ENCODE results near the gene GALNT5. TPM values are rescaled to one million over a fixed set of nuclear protein-coding genes. Genes with fewer than 3 reads are reported as not detected.
A peak's percentile ranks its signal among the peaks of the same experiment; 100 is the strongest.

The GALNT5 gene
- total RNA-seq, 2 experiments from 2014 or later, result not detected

DNA sequence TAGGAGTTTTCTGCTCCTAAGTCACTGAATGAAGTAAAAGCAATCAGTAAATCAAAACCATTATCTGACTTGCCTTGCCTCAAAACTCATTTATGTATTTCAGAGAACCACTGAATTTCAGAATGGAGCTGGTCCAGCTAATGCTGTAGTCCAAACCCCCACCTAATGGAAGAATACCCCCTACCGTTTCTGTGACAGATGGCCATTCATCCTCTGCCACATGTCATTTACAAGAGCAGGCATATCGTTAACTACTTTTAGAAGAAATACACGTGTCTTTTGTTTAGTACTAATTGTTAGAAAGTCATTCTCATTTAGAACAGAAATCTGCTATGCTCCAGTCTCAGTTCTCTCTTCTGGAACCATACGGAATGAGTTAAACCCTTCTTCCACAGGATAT, 12.8 kb upstream of the GALNT5 start:
- Mint-ChIP-seq H3K4me1 (peaks cover 12% of the 10 kb centered on the region), H3K27me3 (peaks cover 16% of the 10 kb centered on the region), H3K36me3 (no peaks in the 10 kb centered on the region), H3K4me3 (no peak overlapping the region), H3K9me3 (no peaks in the 10 kb centered on the region), H3K27ac (no peak overlapping the region)
- DNase-seq, result no peak

DNA sequence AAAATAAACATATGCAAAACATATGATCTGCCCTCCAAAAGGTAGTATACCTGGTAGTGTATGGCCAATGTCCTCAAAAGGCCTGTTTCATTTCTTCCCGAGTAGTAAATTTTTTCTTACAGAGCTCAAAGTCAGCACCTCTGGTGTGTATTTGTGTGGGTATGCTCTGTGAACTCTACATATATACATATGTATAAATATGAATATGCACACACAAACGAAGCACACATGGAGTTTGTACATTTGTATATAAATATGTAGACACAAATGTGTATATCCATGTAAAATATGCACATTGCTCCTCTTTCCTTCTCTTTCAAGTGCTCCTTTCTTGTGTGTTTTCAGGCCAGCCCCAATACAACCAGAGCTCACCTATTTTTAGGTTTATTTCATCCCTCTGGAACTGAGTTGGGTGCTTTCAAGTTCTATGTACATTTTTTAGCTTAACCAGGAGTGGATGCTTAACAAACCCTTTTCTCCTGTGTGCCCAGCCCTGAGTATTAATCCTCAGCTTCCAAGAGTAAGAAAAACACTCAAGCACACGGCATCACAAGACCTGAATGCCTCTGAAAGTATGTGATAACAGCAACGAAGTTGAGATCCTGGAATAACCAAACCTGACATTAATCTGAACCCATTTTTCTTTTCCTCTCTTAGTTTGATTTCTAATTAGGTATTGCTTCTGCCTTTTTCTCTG, 12.2 kb upstream of the GALNT5 start:
- no peaks in the 10 kb centered on the region for H3K9me3 Mint-ChIP-seq
- no peak for DNase-seq
- no peaks in the 10 kb centered on the region for H3K36me3 Mint-ChIP-seq
- H3K27ac Mint-ChIP-seq, result peak overlapping the region; percentile 64
- no peak overlapping the region for H3K4me3 Mint-ChIP-seq
- peaks cover 12% of the 10 kb centered on the region for H3K4me1 Mint-ChIP-seq
- peaks cover 16% of the 10 kb centered on the region for H3K27me3 Mint-ChIP-seq

DNA sequence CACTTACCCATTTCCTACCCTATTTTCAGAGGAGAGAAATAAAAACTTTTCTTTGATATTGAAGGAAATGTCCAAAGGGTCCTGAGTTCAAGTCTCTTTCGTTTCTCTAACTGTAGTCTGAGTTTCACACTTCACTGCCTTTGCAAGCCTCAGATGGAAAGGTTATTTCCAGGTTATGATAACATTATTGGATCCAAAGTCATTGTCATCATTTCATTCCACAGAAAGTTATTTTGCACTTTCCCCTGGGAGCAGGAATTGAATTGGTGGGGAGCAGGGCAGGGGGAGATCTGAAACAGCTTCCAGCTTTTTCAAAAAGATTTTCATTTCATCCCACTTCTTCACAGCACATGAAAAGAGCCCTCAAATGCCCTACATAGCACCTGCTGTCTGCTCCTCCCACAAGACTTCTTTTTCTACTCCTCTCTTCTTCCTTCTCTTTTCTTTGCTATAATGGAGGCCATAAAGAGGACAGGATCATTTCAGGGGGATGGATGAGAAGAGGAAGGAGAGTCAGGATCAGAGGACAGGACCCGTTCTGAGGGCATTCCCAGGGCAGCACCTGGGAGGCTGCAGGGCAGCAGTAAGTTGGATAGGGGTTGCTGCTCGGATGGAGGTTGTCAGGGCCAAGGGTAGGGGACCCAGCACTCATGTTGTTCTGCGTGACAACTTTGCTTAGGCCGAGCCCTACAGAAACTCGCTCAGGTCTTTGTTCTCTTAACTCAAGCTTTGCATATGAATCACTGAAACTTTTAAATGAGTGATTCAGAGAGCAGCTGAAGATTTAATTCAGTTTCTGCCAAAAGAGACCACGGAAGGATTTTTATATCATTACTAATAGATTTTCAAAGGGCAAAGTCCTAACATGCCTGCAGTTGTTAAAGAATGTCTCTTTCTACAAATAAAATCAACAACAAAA, 11.4 kb upstream of the GALNT5 start:
- Mint-ChIP-seq H3K4me3 (no peak overlapping the region), H3K27ac (peak overlapping the region; percentile 64), H3K27me3 (peaks cover 20% of the 10 kb centered on the region), H3K4me1 (peaks cover 12% of the 10 kb centered on the region), H3K36me3 (no peaks in the 10 kb centered on the region), H3K9me3 (no peaks in the 10 kb centered on the region)
- DNase-seq, result peak; percentile 26

DNA sequence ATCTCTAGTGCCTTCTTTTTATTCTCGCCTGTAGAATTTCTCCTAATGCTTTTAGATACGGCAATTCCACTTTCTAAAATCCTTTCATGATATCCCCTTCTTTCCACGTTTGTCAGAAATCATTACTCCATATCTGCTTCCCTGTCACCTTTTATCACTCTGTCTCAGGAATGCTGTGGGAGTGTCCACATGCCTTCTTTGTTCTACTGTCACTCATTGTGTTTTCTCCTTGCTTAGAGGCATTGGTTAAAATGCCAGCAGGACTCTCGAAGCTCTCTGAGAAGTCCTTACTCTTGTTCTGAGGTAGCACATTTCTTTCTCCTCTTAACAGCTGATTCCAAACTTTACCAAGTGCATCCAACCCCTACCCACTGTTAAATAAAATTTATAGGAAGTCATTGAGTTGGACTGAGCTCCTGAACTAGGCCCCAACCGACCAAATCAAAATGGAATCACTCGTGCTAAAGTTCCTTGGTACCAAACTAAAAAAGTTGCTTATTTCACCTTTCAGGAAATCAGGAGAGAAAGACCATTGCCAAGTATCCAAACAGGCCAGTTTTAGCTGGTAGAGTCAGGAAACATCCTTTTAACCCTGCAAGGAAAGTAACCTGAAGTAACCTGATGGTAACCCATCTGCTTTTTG, 10.6 kb upstream of the GALNT5 start:
- H3K4me1 Mint-ChIP-seq, result peaks cover 12% of the 10 kb centered on the region
- H3K4me3 Mint-ChIP-seq, result no peak overlapping the region
- no peak for DNase-seq
- H3K9me3 Mint-ChIP-seq, result no peaks in the 10 kb centered on the region
- H3K36me3 Mint-ChIP-seq, result no peaks in the 10 kb centered on the region
- peaks cover 26% of the 10 kb centered on the region for H3K27me3 Mint-ChIP-seq
- H3K27ac Mint-ChIP-seq, result peak overlapping the region; percentile 25

DNA sequence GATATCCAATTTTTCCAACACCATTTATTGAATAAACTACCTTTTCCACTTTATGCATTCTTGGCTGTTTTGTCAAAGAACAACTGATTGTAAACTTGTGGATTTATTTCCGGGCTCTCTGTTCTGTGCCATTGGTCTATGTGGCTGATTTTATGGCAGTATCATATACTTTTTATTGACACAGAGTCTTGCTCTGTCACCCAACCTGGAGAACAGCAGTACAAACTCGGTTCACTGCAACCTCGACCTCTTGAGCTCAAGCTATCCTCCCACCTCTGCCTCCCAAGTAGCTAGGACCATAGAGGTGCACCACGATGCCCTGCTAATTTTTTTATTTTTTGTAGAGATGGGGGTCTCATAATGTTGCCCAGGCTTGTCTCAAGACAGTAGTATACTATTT, 6.7 kb upstream of the GALNT5 start:
- Mint-ChIP-seq H3K4me3 (no peak overlapping the region), H3K4me1 (peaks cover 10% of the 10 kb centered on the region), H3K27me3 (peaks cover 35% of the 10 kb centered on the region), H3K9me3 (no peaks in the 10 kb centered on the region), H3K36me3 (no peaks in the 10 kb centered on the region), H3K27ac (no peak overlapping the region)
- no peak for DNase-seq

DNA sequence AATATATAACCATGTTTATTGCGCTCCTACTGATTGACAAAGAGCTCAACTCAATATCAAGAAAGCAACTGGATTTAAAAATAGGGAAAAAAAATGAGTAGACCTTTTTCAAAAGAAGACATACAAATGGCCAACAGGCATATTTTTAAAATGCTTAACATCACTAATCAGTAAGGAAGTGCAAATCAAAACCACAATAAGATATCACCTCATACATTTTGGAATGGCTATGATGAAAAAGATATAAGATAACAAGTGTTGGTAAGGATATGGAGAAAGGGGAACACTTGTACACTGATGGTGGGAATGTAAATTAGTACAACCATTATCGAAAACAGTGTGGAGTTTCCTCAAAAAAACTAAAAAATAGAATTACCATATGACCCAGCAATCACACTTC, 5.6 kb upstream of the GALNT5 start:
- Mint-ChIP-seq H3K4me3 (no peak overlapping the region), H3K9me3 (no peaks in the 10 kb centered on the region), H3K27me3 (peaks cover 34% of the 10 kb centered on the region), H3K36me3 (no peaks in the 10 kb centered on the region), H3K4me1 (peaks cover 7% of the 10 kb centered on the region), H3K27ac (no peak overlapping the region)
- DNase-seq, result no peak

DNA sequence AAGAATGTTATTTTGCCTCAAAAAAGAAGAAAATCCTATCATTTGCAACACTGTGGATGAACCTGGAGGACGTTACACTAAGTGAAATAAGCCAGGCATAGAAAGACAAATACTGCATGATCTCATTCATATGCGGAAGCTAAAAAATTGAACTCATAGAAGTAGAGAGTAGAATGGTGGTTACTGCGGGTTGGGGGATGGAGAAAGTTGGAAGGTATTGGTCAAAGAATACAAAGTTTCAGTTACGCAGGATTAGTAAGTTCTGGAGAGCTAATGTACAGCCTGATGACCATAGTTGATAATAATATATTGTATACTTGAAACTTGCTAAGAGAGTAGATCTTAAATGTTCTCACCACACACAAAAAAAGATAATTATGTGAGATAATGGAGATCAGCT, 5.0 kb upstream of the GALNT5 start:
- H3K27ac Mint-ChIP-seq, result no peak overlapping the region
- no peaks in the 10 kb centered on the region for H3K36me3 Mint-ChIP-seq
- H3K4me1 Mint-ChIP-seq, result peaks cover 13% of the 10 kb centered on the region
- H3K27me3 Mint-ChIP-seq, result peaks cover 37% of the 10 kb centered on the region
- DNase-seq, result no peak
- no peak overlapping the region for H3K4me3 Mint-ChIP-seq
- H3K9me3 Mint-ChIP-seq, result no peaks in the 10 kb centered on the region

DNA sequence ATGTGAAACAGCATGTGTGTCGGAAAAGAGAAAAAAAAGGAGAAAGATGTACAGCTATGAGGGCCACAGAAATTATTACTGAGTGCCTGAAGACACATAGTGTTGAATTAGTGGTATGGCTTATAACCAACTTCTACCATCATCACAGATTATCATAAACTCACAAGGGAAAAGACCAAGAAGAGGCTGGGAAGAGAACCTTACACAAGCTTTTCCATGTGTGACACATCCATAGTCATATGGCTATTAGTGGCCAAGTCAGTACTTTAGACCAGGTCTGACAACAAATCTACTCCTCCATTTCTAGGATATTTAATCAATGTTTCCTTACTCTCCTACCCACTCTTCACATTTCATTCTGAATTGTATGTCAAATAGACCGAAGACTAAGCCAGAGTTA, 3.5 kb upstream of the GALNT5 start:
- H3K27ac Mint-ChIP-seq, result no peak overlapping the region
- no peak overlapping the region for H3K4me3 Mint-ChIP-seq
- peaks cover 47% of the 10 kb centered on the region for H3K27me3 Mint-ChIP-seq
- no peaks in the 10 kb centered on the region for H3K36me3 Mint-ChIP-seq
- no peak for DNase-seq
- H3K9me3 Mint-ChIP-seq, result no peaks in the 10 kb centered on the region
- peaks cover 15% of the 10 kb centered on the region for H3K4me1 Mint-ChIP-seq

DNA sequence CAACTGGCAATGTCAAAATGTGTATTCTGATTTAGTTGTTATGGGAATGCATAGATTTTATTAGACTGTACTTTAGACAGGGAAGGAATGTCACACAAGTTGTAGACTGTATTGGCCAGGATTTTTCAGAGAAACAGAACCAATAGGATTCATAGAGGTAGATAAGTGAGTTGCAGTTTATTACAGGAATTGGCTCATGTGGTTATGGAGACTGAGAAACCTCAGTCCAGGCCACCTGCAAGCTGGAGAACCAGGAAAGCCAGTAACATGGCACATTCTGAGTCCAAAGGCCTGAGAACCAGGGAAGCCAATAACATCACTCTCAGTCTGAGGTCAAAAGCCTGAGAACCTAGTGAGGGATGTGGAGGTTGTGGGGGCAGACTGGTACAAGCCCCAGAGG, 1.8 kb upstream of the GALNT5 start:
- Mint-ChIP-seq H3K27ac (no peak overlapping the region), H3K4me3 (no peak overlapping the region), H3K27me3 (peaks cover 46% of the 10 kb centered on the region), H3K36me3 (no peaks in the 10 kb centered on the region), H3K4me1 (peaks cover 24% of the 10 kb centered on the region), H3K9me3 (no peaks in the 10 kb centered on the region)
- DNase-seq, result no peak

DNA sequence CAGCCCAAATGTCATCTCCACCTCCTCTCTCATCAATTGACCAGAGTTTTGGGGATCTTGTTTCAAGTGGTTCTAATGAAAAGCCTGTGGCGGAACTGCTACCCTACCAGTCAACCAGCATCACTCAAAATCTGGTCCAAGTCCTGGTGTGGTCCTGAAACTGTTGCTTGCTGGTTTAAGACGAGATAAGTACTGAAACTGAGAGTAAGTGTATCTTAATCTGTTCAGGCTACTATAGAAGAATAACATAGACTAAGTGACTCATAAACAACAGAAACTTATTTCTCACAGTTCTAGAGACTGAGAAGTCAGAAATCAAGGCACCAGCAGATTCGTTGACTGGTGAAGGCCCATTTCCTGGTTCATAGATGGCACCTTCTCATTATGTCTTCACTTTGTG, 879 bp upstream of the GALNT5 start:
- DNase-seq, result peak; percentile 46
- Mint-ChIP-seq H3K27me3 (peaks cover 40% of the 10 kb centered on the region), H3K36me3 (no peaks in the 10 kb centered on the region), H3K9me3 (no peaks in the 10 kb centered on the region), H3K4me1 (peaks cover 29% of the 10 kb centered on the region), H3K4me3 (no peak overlapping the region), H3K27ac (peak overlapping the region; percentile 30)

DNA sequence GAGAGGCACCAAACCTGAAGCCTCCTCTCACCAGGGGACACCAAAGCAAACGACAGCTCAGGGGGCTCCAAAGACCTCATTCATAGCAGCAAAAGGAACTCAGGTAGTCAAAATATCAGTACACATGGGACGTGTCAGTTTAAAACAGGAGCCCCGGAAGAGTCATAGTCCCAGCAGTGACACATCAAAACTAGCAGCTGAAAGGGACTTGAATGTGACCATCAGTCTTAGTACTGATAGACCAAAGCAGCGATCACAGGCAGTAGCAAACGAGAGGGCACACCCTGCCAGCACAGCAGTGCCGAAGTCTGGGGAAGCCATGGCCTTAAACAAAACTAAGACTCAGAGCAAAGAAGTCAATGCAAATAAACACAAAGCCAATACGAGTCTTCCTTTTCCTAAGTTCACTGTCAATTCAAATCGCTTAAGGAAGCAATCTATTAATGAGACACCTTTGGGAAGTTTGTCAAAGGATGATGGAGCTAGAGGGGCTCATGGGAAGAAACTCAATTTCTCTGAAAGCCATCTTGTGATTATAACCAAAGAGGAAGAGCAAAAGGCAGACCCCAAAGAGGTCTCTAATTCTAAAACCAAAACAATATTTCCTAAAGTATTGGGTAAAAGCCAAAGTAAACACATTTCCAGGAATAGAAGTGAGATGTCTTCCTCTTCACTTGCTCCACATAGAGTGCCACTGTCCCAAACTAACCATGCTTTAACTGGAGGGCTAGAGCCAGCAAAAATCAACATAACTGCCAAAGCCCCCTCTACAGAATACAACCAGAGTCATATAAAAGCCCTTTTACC, 1.2 kb downstream of the GALNT5 start:
- Mint-ChIP-seq H3K4me1 (peaks cover 32% of the 10 kb centered on the region), H3K27me3 (peaks cover 27% of the 10 kb centered on the region), H3K9me3 (no peaks in the 10 kb centered on the region), H3K27ac (no peak overlapping the region), H3K4me3 (no peak overlapping the region), H3K36me3 (no peaks in the 10 kb centered on the region)
- DNase-seq, result no peak

DNA sequence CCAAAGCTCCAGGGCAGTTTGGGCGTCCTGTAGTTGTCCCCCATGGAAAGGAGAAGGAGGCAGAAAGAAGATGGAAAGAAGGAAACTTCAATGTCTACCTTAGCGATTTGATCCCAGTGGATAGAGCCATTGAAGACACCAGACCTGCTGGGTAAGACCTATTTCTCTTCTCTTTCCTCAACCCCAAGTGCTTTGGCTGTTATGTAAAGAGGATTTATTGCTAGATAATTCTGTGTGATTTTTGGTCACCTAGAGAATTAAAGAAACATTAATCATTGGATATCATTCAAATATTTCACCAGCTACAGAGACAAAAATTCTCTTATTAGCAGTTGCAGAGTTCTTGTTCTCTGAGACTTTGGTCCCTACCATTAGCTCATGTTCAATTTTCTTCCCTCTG, 1.9 kb downstream of the GALNT5 start:
- H3K4me3 Mint-ChIP-seq, result no peak overlapping the region
- H3K36me3 Mint-ChIP-seq, result no peaks in the 10 kb centered on the region
- no peaks in the 10 kb centered on the region for H3K9me3 Mint-ChIP-seq
- peaks cover 20% of the 10 kb centered on the region for H3K27me3 Mint-ChIP-seq
- H3K27ac Mint-ChIP-seq, result no peak overlapping the region
- no peak for DNase-seq
- peaks cover 32% of the 10 kb centered on the region for H3K4me1 Mint-ChIP-seq

DNA sequence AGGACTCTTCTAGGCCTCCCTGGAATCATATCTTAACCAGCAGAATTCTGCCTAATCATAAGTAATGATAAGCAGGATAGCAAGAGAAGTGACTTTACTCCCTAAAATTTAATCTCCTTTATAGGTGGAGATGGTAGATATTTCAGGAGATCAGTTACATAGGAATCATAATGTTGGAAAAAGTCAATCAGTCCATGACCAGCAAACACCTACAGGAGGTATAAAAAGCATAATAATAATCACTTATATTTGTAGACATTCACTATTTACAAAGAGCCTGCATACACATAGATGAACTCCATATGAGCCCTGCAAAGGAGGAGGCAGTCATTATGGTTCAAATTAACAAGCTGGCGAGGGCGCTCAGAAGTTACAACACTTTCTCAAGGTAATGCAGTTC, 2.5 kb downstream of the GALNT5 start:
- no peak overlapping the region for H3K27ac Mint-ChIP-seq
- H3K4me1 Mint-ChIP-seq, result peaks cover 32% of the 10 kb centered on the region
- H3K27me3 Mint-ChIP-seq, result peaks cover 19% of the 10 kb centered on the region
- no peaks in the 10 kb centered on the region for H3K9me3 Mint-ChIP-seq
- H3K4me3 Mint-ChIP-seq, result no peak overlapping the region
- DNase-seq, result no peak
- H3K36me3 Mint-ChIP-seq, result no peaks in the 10 kb centered on the region

DNA sequence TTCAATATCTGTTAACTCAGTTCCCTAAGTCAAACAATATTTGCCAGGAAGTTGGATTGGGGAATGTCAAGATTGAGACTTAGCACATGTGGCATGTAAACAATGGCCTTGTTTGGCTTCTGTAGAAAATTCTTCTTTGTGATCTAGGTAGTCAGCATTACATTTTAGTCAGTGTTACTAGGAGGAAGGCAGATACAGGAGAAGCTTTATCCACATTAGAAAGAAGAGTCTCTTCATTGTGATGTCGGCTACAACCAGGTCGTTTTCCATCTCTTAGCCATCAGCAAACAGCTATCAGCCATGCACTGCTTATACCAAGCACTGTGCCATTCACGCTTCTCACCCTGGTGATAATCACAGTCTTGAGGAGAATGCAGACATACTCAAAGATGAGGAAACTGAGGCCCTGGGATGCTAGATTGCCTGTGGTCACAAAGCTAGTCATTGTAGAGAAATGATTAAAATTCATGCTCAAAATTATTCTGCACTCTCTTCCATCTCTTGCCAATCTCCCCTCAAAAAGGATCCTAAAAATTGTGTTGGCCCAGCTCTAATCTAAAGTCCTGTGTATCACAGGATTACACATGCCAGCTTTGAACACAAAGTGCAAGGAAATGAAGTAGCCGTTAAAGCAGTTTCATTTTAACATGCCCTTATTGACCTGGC, 3.2 kb downstream of the GALNT5 start:
- DNase-seq, result no peak
- Mint-ChIP-seq H3K27me3 (peaks cover 17% of the 10 kb centered on the region), H3K36me3 (no peaks in the 10 kb centered on the region), H3K9me3 (no peaks in the 10 kb centered on the region), H3K27ac (peak overlapping the region; percentile 83), H3K4me3 (peak overlapping the region; percentile 59), H3K4me1 (peaks cover 32% of the 10 kb centered on the region)
